Measurements from ENCODE around the gene CACNB2.

CACNB2 gene

GRCh38 chr10:18527687-18528086 is 387.5 kb downstream of the CACNB2 start:
- H3K4me1 ChIP-seq (ENCODE audit: control insufficient read depth, insufficient read depth, low read depth, low read length), result no peaks in the 10 kb centered on the region
- H3K79me1 ChIP-seq (replicated peaks; ENCODE audit: low read length, poor library complexity, severe bottlenecking), result no peaks in the 10 kb centered on the region
- no peak overlapping the region for H4K91ac ChIP-seq (ENCODE audit: low read length)
- H3K23ac ChIP-seq (ENCODE audit: low read length in 2 of 2), result no peak overlapping the region
- no peak overlapping the region for H2BK12ac ChIP-seq (ENCODE audit: low read length in 2 of 2)
- H2BK5ac ChIP-seq (ENCODE audit: low read depth, low read length, poor library complexity, severe bottlenecking), result no peak overlapping the region
- WGBS, result 92% methylated on average over 2 of the region's 2 CpGs
- no peak overlapping the region for H2BK15ac ChIP-seq (ENCODE audit: low read depth, poor library complexity, severe bottlenecking)
- H2AFZ ChIP-seq (ENCODE audit: low read depth, low read length), result no peak overlapping the region
- H3K9ac ChIP-seq (ENCODE audit: low read length), result no peak overlapping the region
- no peaks in the 10 kb centered on the region for H3K27me3 ChIP-seq (ENCODE audit: control insufficient read depth in 1 of 2, insufficient read depth in 1 of 2, low read length in 2 of 2)
- H4K8ac ChIP-seq (ENCODE audit: low read length), result no peak overlapping the region
- H2BK120ac ChIP-seq (ENCODE audit: low read depth, low read length), result no peak overlapping the region
- H3K36me3 ChIP-seq (ENCODE audit: control insufficient read depth in 1 of 2, insufficient read depth in 2 of 2, low read depth in 1 of 2, low read length in 2 of 2), result peaks cover 0 to 5% of the 10 kb centered on the region in 2 experiments
- no peak overlapping the region for H3K4ac ChIP-seq (ENCODE audit: low read depth in 1 of 2, low read length in 2 of 2)
- no peak overlapping the region for H2AK5ac ChIP-seq (ENCODE audit: low read length, severe bottlenecking)
- H3K14ac ChIP-seq (ENCODE audit: low read length in 2 of 2), result no peak overlapping the region
- no peak overlapping the region for H3K18ac ChIP-seq (ENCODE audit: low read depth in 1 of 2, low read length in 2 of 2)
- H3K4me3 ChIP-seq (ENCODE audit: insufficient read depth in 1 of 2, low read depth in 1 of 2, low read length in 2 of 2), result no peak overlapping the region
- DNase-seq, result peak; percentile 17
- H3K9me3 ChIP-seq (ENCODE audit: control insufficient read depth, low read length), result no peaks in the 10 kb centered on the region
- H3K27ac ChIP-seq (ENCODE audit: low read length, poor library complexity, severe bottlenecking), result no peak overlapping the region
- no peak overlapping the region for H3K4me2 ChIP-seq (ENCODE audit: low read length, poor library complexity, severe bottlenecking)

- Histone ChIP-seq H2BK120ac (ENCODE audit: low read depth, low read length) (no peak overlapping the region), H3K4ac (ENCODE audit: low read depth in 1 of 2, low read length in 2 of 2) (no peak overlapping the region), H3K36me3 (ENCODE audit: control insufficient read depth in 1 of 2, insufficient read depth in 2 of 2, low read depth in 1 of 2, low read length in 2 of 2) (peaks cover 0 to 5% of the 10 kb centered on the region in 2 experiments), H3K27me3 (ENCODE audit: control insufficient read depth in 1 of 2, insufficient read depth in 1 of 2, low read length in 2 of 2) (no peaks in the 10 kb centered on the region), H2AFZ (ENCODE audit: low read depth, low read length) (no peak overlapping the region), H4K8ac (ENCODE audit: low read length) (no peak overlapping the region), H3K79me1 (replicated peaks; ENCODE audit: low read length, poor library complexity, severe bottlenecking) (no peaks in the 10 kb centered on the region), H2BK15ac (ENCODE audit: low read depth, poor library complexity, severe bottlenecking) (no peak overlapping the region), H3K4me1 (ENCODE audit: control insufficient read depth, insufficient read depth, low read depth, low read length) (no peaks in the 10 kb centered on the region), H3K9me3 (ENCODE audit: control insufficient read depth, low read length) (no peaks in the 10 kb centered on the region), H3K23ac (ENCODE audit: low read length in 2 of 2) (no peak overlapping the region), H2BK5ac (ENCODE audit: low read depth, low read length, poor library complexity, severe bottlenecking) (no peak overlapping the region), H3K27ac (ENCODE audit: low read length, poor library complexity, severe bottlenecking) (no peak overlapping the region), H3K4me2 (ENCODE audit: low read length, poor library complexity, severe bottlenecking) (no peak overlapping the region), H3K14ac (ENCODE audit: low read length in 2 of 2) (no peak overlapping the region), H3K18ac (ENCODE audit: low read depth in 1 of 2, low read length in 2 of 2) (no peak overlapping the region), H4K91ac (ENCODE audit: low read length) (no peak overlapping the region), H2BK12ac (ENCODE audit: low read length in 2 of 2) (no peak overlapping the region), H3K4me3 (ENCODE audit: insufficient read depth in 1 of 2, low read depth in 1 of 2, low read length in 2 of 2) (no peak overlapping the region), H2AK5ac (ENCODE audit: low read length, severe bottlenecking) (no peak overlapping the region), H3K9ac (ENCODE audit: low read length) (no peak overlapping the region)
- DNase-seq, result peak; percentile 5
- 93% methylated on average over 1 of the region's 3 CpGs for WGBS
Observed at GRCh38 chr10:18528292-18528691, 388.1 kb downstream of the CACNB2 start.

GRCh38 chr10:18532881-18533535 is 392.8 kb downstream of the CACNB2 start:
- Histone ChIP-seq H3K27me3 (ENCODE audit: control insufficient read depth in 1 of 2, insufficient read depth in 1 of 2, low read length in 2 of 2) (no peaks in the 10 kb centered on the region), H2BK120ac (ENCODE audit: low read depth, low read length) (no peak overlapping the region), H2BK15ac (ENCODE audit: low read depth, poor library complexity, severe bottlenecking) (no peak overlapping the region), H2BK5ac (ENCODE audit: low read depth, low read length, poor library complexity, severe bottlenecking) (no peak overlapping the region), H3K79me1 (replicated peaks; ENCODE audit: low read length, poor library complexity, severe bottlenecking) (no peaks in the 10 kb centered on the region), H3K9ac (ENCODE audit: low read length) (no peak overlapping the region), H3K27ac (ENCODE audit: low read length, poor library complexity, severe bottlenecking) (no peak overlapping the region), H3K4me1 (ENCODE audit: control insufficient read depth, insufficient read depth, low read depth, low read length) (no peaks in the 10 kb centered on the region), H3K14ac (ENCODE audit: low read length in 2 of 2) (no peak overlapping the region), H4K8ac (ENCODE audit: low read length) (no peak overlapping the region), H3K4me2 (ENCODE audit: low read length, poor library complexity, severe bottlenecking) (no peak overlapping the region), H2BK12ac (ENCODE audit: low read length in 2 of 2) (no peak overlapping the region), H3K36me3 (ENCODE audit: control insufficient read depth in 1 of 2, insufficient read depth in 2 of 2, low read depth in 1 of 2, low read length in 2 of 2) (peaks cover 0 to 19% of the 10 kb centered on the region in 2 experiments), H3K9me3 (ENCODE audit: control insufficient read depth, low read length) (no peaks in the 10 kb centered on the region), H2AK5ac (ENCODE audit: low read length, severe bottlenecking) (no peak overlapping the region), H3K23ac (ENCODE audit: low read length in 2 of 2) (no peak overlapping the region), H4K91ac (ENCODE audit: low read length) (no peak overlapping the region), H3K18ac (ENCODE audit: low read depth in 1 of 2, low read length in 2 of 2) (no peak overlapping the region), H3K4ac (ENCODE audit: low read depth in 1 of 2, low read length in 2 of 2) (no peak overlapping the region), H3K4me3 (ENCODE audit: insufficient read depth in 1 of 2, low read depth in 1 of 2, low read length in 2 of 2) (no peak overlapping the region), H2AFZ (ENCODE audit: low read depth, low read length) (no peak overlapping the region)
- DNase-seq, result no peak
- 100% methylated on average over 4 of the region's 7 CpGs for WGBS

- Histone ChIP-seq H3K27ac (ENCODE audit: low read length, poor library complexity, severe bottlenecking) (no peak overlapping the region), H3K4ac (ENCODE audit: low read depth in 1 of 2, low read length in 2 of 2) (no peak overlapping the region), H3K18ac (ENCODE audit: low read depth in 1 of 2, low read length in 2 of 2) (no peak overlapping the region), H3K4me3 (ENCODE audit: insufficient read depth in 1 of 2, low read depth in 1 of 2, low read length in 2 of 2) (no peak overlapping the region), H3K9ac (ENCODE audit: low read length) (no peak overlapping the region), H3K23ac (ENCODE audit: low read length in 2 of 2) (no peak overlapping the region), H2BK15ac (ENCODE audit: low read depth, poor library complexity, severe bottlenecking) (no peak overlapping the region), H2BK12ac (ENCODE audit: low read length in 2 of 2) (no peak overlapping the region), H3K9me3 (ENCODE audit: control insufficient read depth, low read length) (no peaks in the 10 kb centered on the region), H4K91ac (ENCODE audit: low read length) (no peak overlapping the region), H2BK120ac (ENCODE audit: low read depth, low read length) (no peak overlapping the region), H2AK5ac (ENCODE audit: low read length, severe bottlenecking) (no peak overlapping the region), H3K79me1 (replicated peaks; ENCODE audit: low read length, poor library complexity, severe bottlenecking) (no peaks in the 10 kb centered on the region), H3K4me2 (ENCODE audit: low read length, poor library complexity, severe bottlenecking) (no peak overlapping the region), H2AFZ (ENCODE audit: low read depth, low read length) (no peak overlapping the region), H2BK5ac (ENCODE audit: low read depth, low read length, poor library complexity, severe bottlenecking) (no peak overlapping the region), H3K4me1 (ENCODE audit: control insufficient read depth, insufficient read depth, low read depth, low read length) (no peaks in the 10 kb centered on the region), H3K27me3 (ENCODE audit: control insufficient read depth in 1 of 2, insufficient read depth in 1 of 2, low read length in 2 of 2) (no peaks in the 10 kb centered on the region), H3K36me3 (ENCODE audit: control insufficient read depth in 1 of 2, insufficient read depth in 2 of 2, low read depth in 1 of 2, low read length in 2 of 2) (peaks cover under 1 to 26% of the 10 kb centered on the region in 2 experiments), H4K8ac (ENCODE audit: low read length) (no peak overlapping the region), H3K14ac (ENCODE audit: low read length in 2 of 2) (no peak overlapping the region)
- no peak for DNase-seq
- WGBS, result 93% methylated on average over 5 of the region's 5 CpGs
Observed at GRCh38 chr10:18533896-18534295, 393.7 kb downstream of the CACNB2 start.

All from mesenchymal stem cell (in vitro differentiated cells and primary cell).